GM12878 (cell line): ENCODE results near the gene HES7. TPM values are rescaled to one million over a fixed set of nuclear protein-coding genes. Genes with fewer than 3 reads are reported as not detected.

Experiments
- E4F1 ChIP-seq: fragments of 450-650 bp; IDR thresholded peaks from 2 replicates; pipeline ENCODE4 v1.6.1; 2018; ENCODE audit warnings: borderline replicate concordance, mild to moderate bottlenecking; ENCODE audit not compliant: partially characterized antibody
- FOXK2 ChIP-seq: fragments of 450-650 bp; IDR thresholded peaks from 2 replicates; pipeline ENCODE4 v1.6.1; 2017; ENCODE audit warnings: mild to moderate bottlenecking, moderate library complexity
- FOXM1 ChIP-seq: IDR thresholded peaks from 2 replicates; pipeline ENCODE4 v1.6.1; 2012; ENCODE audit warnings: low read depth, mild to moderate bottlenecking, inconsistent platforms, low read length, moderate library complexity
- HSF1 ChIP-seq: fragments of 150-350 bp; IDR thresholded peaks from 2 replicates; pipeline ENCODE4 v1.6.1; 2014; ENCODE audit warnings: mild to moderate bottlenecking, low read depth, low read length
- IRF3 ChIP-seq: fragments of 450-650 bp; IDR thresholded peaks from 2 replicates; pipeline ENCODE4 v1.6.1; 2014; ENCODE audit warnings: mild to moderate bottlenecking
- IRF5 ChIP-seq: fragments of 450-650 bp; IDR thresholded peaks from 2 replicates; pipeline ENCODE4 v1.6.1; 2017; ENCODE audit warnings: borderline replicate concordance
- NFYB ChIP-seq: IDR thresholded peaks from 2 replicates; pipeline ENCODE4 v1.6.1; 2011; ENCODE audit warnings: low read depth, mild to moderate bottlenecking, low read length, improper control_type of control experiment, moderate library complexity; ENCODE audit not compliant: insufficient read depth
- PAX5 ChIP-seq: IDR thresholded peaks from 2 replicates; pipeline ENCODE4 v1.6.1; 2011; ENCODE audit warnings: low read depth, low read length, borderline replicate concordance
- PBX3 ChIP-seq: IDR thresholded peaks from 2 replicates; pipeline ENCODE4 v1.6.1; 2011; ENCODE audit warnings: mild to moderate bottlenecking, low read depth, low read length, moderate library complexity; ENCODE audit not compliant: insufficient replicate concordance
- PML ChIP-seq: IDR thresholded peaks from 2 replicates; pipeline ENCODE4 v1.6.1; 2012; ENCODE audit warnings: low read length, inconsistent platforms
- RUNX3 ChIP-seq: IDR thresholded peaks from 2 replicates; pipeline ENCODE4 v1.6.1; 2012; ENCODE audit warnings: low read length, inconsistent platforms
- SREBF1 ChIP-seq: IDR thresholded peaks from 2 replicates; pipeline ENCODE4 v1.6.1; 2012; ENCODE audit warnings: mild to moderate bottlenecking, low read length
- STAT1 ChIP-seq: fragments of 450-650 bp; conservative IDR thresholded peaks from 2 replicates; pipeline ENCODE4 v1.6.1; 2014; ENCODE audit warnings: antibody characterized with exemption, mild to moderate bottlenecking
- STAT3 ChIP-seq: IDR thresholded peaks from 2 replicates; pipeline ENCODE4 v1.6.1; 2011; ENCODE audit warnings: low read depth, low read length, improper control_type of control experiment
- SUPT20H ChIP-seq: IDR thresholded peaks from 2 replicates; pipeline ENCODE4 v1.6.1; 2011; ENCODE audit warnings: low read depth, mild to moderate bottlenecking, low read length, moderate library complexity, borderline replicate concordance; ENCODE audit not compliant: control insufficient read depth
- TBL1XR1 ChIP-seq: IDR thresholded peaks from 2 replicates; pipeline ENCODE4 v1.6.1; 2012; ENCODE audit warnings: low read depth, low read length, improper control_type of control experiment
- TCF12 ChIP-seq: IDR thresholded peaks from 2 replicates; pipeline ENCODE4 v1.6.1; 2011; ENCODE audit warnings: low read depth, mild to moderate bottlenecking, low read length
- ZBED1 ChIP-seq: IDR thresholded peaks from 2 replicates; pipeline ENCODE4 v1.6.1; 2016; ENCODE audit warnings: borderline replicate concordance
- ZBTB33 ChIP-seq: fragments of 450-650 bp; IDR thresholded peaks from 2 replicates; pipeline ENCODE4 v1.6.1; 2017; ENCODE audit warnings: mild to moderate bottlenecking
- polyA plus RNA-seq, 11 experiments: library from polyadenylated mRNA; depleted of rRNA in 4 of 11; unstranded in 6 of 11; stranded (reverse) in 5 of 11; fragments of >200 nt; fragmentation: Nextera tagmentation in 4 of 11; fragmentation: Illumina TruSeq in 1 of 11; extraction: Ambion mirVana in 4 of 11; extraction: Trizol in 1 of 11; gene quantifications; 1 replicate in 1 of 11; 2 replicates in 10 of 11; pipeline versions ENCODE4 v1.2.1 to v1.2.3, GENCODE V29; 2011 to 2016; ENCODE audit warnings: inconsistent platforms in 2 of 11, missing spikeins in 2 of 11, low read depth in 1 of 11
- total RNA-seq, 4 experiments: library from RNA; depleted of rRNA in 3 of 4; stranded (reverse); fragments of >200 nt in 3 of 4; fragmentation: Illumina TruSeq in 1 of 4; extraction: Trizol in 1 of 4; gene quantifications; 2 replicates each; pipeline versions ENCODE4 v1.2.1 to v1.2.3, GENCODE V29; 2013 to 2021

HES7 gene
- total and polyA plus RNA-seq, 10 of the 15 experiments (the other 5 are each of a cell fraction or from before 2014, with no cell fraction given) = 0.07 to 1.3 (median 0.63) TPM; not detected in 4

GRCh38 chr17:8119581-8120519 lies 4.1 kb downstream of the HES7 start (continued):
- TF ChIP-seq IRF5 (no peak), SUPT20H (no peak), PML (no peak; the same call in 1 of the 2 replicates), FOXM1 (no peak), TCF12 (peak; percentile 73; the same call in 1 of the 2 replicates), STAT1 (peak; percentile 83), RUNX3 (peak; percentile 75), FOXK2 (peak; percentile 67), ZBTB33 (no peak), PAX5 (peak; percentile 35; the same call in 1 of the 2 replicates), ZBED1 (peak; percentile 60; the same call in 1 of the 2 replicates), SREBF1 (no peak), E4F1 (no peak), IRF3 (no peak), STAT3 (0 out of 2 replicates have a peak, but pooled peaks have one; percentile 68), HSF1 (no peak), TBL1XR1 (peak; percentile 38; the same call in 1 of the 2 replicates), NFYB (no peak), PBX3 (no peak)
